Activated T-cell treated with anti-CD3 and anti-CD28 coated beads for 4 hours (primary cell): Measurements from ENCODE around the gene NOSIP.

ENCODE experiments used
- DNase-seq: peaks from one replicate; pipeline ENCODE4 v3.0.0-alpha.2; 2020

The NOSIP gene

GRCh38 chr19:49594993-49595818, 14.8 kb upstream of the NOSIP start:
- no peak for DNase-seq

DNA sequence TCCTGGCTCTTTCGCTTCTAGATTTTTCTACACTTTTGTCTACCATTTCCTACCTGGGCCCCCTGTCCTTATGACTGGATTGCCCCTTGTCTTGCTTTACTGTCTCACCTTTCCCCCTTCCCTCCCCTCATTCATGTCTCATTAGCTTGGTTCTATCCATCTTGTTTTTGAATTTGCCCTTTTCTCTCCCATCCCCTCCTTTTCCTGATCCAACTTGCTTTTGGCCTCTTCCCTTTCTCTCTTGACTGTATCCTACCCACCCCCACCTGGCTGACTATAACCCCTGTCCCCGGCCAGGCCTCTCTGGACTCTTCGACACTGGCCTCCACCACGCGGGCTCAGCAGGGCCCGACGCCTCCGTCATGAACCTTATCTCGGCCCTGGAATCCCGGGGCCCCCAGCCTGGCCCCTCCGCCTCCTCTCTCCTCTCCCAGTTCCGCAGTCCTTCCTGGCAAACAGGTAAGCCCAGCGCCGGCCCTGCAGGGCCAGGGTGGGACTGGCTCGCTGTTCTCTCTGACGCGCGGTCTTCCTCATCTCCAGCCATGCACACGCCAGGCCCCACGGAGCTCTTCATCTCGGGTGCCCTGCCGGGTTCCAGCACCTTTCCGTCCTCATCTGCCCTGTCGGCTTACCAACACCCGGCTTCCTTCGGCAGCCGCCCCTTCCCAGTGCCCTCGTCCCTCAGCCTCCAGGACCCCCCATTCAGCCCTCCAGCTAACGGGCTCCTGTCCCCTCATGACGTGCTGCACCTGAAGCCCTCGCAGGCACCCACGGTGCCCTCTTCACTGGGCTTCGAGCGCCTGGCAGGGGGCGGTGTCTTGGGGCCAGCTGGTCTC, 14.0 kb upstream of the NOSIP start:
- no peak for DNase-seq

GRCh38 chr19:49593233-49594113, 13.1 kb upstream of the NOSIP start:
- peak; percentile 91 for DNase-seq

DNA sequence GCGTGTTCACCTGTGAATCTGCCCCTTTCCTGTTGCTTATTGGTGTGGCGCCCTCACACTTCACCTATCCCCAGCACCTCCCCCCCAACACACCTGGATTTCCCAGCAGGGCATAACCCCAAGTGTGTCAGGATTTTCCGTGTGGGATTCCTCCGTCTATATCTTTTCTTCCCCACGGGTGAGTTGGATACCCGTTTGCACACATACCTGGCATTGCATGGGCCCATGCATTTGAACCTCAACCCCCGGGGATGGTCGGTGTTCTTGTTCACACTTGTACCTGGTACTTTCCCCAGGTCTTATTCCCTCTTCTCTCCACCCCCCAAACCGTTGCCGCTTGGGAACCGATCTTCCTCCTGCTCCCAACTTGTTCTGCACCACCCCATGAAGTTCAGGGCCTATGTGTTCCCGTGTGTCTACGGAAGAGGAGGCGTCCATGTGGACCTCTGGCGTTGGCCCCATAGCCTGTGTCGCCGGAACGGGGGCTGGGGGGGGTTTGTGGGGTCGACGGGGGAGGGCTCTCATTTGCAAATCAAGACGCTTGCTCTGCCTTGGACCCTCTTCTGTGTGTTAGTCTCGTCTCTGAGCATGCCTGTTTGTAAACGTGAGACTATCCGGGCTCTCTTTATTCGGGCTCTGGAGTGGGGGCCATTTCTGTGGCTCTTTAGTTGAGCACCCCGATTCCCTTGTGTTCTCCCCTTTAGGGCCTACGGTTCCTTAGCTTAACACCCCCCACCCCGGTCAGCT, 12.3 kb upstream of the NOSIP start:
- no peak for DNase-seq

GRCh38 chr19:49591731-49592485, 11.6 kb upstream of the NOSIP start:
- DNase-seq, result peak; percentile 23

GRCh38 chr19:49590971-49591730, 10.8 kb upstream of the NOSIP start, which contains the start of gene PRR12:
PRR12 (plus strand) TSS chr19:49591182; CDS start chr19:49591655, 473 bp downstream.
- peak; percentile 60 for DNase-seq

DNA sequence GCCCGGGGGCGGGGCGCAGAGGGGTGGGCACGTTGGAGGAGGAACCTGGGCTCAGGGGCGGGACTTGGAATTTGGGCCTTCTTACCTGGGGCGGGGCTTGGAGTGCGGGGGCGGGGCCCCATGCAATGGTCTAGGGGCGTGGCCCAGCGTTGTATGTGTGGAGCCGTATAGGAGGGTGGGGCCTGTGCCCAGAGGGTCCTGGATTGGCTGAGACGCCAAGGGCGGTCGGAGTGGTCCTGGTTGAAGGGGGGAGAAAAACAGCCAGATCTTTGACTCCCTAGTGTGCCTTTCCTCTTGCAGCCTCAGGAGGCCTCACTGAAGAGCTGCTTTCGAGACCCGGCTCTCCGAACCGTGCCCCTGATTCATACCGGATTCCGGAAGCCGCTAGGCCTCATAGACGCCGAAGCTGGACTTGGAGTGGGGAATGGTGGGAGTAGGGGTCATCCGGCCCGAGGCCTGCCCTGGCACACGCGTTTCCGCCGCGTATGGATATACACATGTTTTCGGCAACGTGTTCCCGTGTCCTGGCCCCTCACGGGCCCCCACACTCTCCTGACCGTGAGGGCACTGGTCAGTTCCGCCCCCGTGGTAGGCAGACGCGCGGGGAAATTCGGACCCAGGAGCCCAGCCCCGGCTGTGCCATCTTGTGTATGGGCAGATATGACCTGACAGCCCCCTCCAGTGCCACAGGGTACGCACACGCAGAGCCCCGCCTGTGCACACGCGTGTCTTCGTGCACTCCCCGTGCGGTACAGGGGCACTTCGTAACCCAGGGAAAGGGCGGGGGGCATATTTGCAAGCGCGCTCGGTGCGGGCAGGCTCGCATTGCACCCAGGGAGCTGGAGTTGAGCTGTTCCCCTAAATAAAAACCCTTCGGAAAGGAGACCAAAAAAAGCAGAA, 10.0 kb upstream of the NOSIP start:
- peak; percentile 89 for DNase-seq

DNA sequence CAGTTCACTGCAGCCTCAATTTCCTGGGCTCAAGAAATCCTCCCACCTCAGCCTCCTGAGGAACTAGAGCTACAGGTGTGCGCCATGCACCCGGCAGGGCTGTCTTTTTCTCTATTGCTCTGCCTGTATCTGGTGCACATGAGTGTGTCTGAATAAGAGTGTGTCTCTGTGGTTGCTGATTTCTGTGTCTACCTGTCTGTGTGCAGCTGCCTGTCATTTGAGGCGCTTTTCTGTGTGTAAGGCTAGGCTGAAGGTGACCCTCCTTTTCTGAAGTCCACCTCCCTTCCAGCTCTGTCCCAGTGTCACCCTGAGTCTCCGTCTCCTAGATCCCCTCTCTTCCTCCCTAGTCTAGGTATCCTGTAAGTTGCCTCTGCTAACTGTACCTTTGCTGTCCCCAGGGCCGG, 9.1 kb upstream of the NOSIP start:
- DNase-seq, result no peak

GRCh38 chr19:49588365-49589122, 8.2 kb upstream of the NOSIP start:
- no peak for DNase-seq

- no peak for DNase-seq
Measured at GRCh38 chr19:49587227-49587626, 6.9 kb upstream of the NOSIP start.

GRCh38 chr19:49585023-49585422, 4.7 kb upstream of the NOSIP start:
- DNase-seq, result no peak

DNA sequence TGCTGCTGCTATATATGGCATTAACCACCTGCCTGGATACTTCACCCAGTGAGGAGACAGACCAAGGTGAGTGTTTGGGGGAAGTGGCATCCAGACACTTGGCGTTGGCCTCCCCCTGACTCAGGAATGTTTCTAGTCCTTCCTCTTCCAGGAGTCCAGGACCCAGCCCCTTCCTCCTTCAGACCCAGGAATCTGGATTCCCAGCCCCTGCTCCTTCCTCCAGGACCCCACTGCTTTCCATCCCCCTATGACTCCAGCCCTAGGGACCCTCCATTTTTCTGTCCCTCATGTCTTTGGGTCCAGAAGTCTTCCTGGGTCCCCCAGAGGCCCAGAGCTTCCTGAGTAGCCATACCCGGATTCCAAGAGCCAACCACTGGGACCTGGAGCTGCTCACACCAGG, 2.9 kb upstream of the NOSIP start:
- no peak for DNase-seq

- no peak for DNase-seq
Measured at GRCh38 chr19:49581007-49581508, 702 bp upstream of the NOSIP start, which contains the start of gene PRRG2. PRRG2 (plus strand) TSS chr19:49581316; CDS start chr19:49583220, 1,904 bp downstream.

GRCh38 chr19:49579947-49580263, 451 bp downstream of the NOSIP start:
- DNase-seq, result no peak

DNA sequence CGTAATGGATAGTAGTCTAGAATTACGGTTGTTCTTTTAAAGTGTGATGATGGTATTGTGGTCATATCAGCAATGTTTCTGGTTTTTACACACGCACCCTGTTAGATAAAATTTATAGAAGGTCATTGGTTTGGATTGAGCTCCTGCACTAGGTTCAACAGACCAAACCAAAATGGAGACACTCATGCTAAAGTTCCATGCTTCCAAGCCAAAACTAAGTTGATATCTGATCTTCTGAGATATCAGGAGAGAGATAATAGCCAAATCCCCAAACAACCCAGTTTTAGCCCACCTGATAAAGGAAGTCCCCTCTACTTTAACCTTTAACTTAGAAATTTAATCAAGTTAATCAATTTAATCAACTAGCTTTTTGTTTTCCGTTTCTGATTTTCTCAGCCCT, 1.2 kb downstream of the NOSIP start:
- no peak for DNase-seq

GRCh38 chr19:49574206-49574755, 6.1 kb downstream of the NOSIP start:
- no peak for DNase-seq

- no peak for DNase-seq
Measured at GRCh38 chr19:49573425-49573824, 6.9 kb downstream of the NOSIP start.

DNA sequence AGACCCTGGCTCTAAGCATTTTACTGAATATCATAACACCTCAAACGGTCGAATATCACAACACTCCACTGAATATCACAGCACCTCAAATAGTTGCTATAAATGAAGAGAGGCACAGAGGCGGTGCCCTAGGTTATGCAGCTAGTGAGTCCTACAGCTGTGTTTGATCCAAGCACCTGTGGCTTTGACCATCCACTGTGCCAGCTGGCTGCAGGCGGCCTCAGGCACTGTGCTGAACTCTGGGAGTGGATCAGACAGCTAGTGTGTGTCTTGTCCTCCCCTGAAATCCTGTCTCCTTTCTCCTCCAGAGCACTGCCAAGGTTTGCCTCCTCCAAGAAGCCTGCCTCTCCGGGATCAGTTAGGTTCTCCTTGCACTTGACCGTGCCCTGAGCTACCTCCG, 7.3 kb downstream of the NOSIP start:
- DNase-seq, result no peak
